GM12801 (cell line): ENCODE data around the gene SEPTIN14.
"Not testable (repeated sequence)": the region's sequence is repeated elsewhere in the genome, so short reads cannot be mapped to it uniquely, and the experiment has no call there.

Source experiments
- TF ChIP-seq, protein P1 (sequence below): IDR thresholded peaks from one replicate; pipeline ENCODE4 v1.5.1; 2011; ENCODE audit warnings: control low read depth; ENCODE audit not compliant: insufficient read length; ENCODE audit errors: extremely low read depth

Gene SEPTIN14

DNA sequence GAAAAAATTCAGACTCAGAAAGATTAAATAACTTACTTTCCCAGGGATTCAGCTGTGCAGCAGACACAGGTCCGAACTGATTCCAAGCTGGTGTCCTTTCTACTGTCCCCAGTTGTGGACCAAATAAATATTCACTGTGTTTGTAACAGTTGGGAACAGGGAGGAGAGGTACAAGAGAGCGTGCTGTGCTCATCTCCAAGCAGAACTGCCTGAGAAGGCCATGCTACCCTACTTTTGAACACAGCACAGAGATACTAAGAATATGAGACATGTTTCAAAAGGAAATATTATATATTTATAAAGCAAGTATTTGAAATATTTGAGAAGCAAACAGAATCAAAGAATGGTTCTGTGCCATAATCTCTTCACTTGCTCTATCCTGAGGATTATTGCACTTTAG is at the start of gene SEPTIN14:
SEPTIN14 (minus strand) TSS at position 101 of the 400 bp plus-strand sequence. CDS start 756 bp downstream, outside the sequence.
- TF ChIP-seq, protein P1, sequence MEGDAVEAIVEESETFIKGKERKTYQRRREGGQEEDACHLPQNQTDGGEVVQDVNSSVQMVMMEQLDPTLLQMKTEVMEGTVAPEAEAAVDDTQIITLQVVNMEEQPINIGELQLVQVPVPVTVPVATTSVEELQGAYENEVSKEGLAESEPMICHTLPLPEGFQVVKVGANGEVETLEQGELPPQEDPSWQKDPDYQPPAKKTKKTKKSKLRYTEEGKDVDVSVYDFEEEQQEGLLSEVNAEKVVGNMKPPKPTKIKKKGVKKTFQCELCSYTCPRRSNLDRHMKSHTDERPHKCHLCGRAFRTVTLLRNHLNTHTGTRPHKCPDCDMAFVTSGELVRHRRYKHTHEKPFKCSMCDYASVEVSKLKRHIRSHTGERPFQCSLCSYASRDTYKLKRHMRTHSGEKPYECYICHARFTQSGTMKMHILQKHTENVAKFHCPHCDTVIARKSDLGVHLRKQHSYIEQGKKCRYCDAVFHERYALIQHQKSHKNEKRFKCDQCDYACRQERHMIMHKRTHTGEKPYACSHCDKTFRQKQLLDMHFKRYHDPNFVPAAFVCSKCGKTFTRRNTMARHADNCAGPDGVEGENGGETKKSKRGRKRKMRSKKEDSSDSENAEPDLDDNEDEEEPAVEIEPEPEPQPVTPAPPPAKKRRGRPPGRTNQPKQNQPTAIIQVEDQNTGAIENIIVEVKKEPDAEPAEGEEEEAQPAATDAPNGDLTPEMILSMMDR = not testable (repeated sequence)

DNA sequence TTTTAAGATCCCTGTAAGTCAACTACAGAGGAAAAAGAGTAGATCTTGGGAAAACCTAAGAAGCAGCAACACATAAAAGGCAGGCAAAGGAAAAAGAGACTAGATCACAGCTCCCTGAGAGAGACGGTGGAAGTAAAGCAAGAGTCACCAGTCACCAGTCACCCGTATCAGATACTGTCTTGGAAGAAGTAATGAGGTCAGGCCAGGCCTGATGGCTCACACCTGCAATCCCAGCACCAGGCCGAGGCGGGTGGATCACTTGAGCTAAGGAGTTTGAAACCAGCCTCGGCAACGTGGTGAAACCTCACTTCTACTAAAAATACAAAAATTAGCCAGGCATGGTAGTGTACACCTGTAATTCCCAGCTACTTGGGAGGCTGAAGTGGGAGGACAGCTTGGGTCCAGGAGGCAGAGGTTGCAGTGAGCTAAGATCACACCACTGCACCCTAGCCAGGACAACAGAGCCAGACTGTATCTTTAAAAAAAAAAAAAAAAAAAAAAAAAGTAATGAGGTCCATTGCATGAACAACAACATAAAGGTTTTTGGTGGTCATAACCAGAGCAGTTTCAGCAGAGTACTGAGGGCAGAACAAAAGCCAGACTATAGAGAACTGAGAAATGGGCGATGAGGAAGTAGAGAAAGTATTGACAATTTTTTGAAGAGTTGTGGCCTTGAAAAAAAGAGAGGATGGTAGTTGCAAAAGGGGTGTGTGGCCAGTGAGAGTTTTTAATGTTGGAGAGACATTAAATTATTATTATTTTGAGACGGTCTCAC is 41.6 kb upstream of the SEPTIN14 start:
- TF ChIP-seq, protein P1 = no peak

DNA sequence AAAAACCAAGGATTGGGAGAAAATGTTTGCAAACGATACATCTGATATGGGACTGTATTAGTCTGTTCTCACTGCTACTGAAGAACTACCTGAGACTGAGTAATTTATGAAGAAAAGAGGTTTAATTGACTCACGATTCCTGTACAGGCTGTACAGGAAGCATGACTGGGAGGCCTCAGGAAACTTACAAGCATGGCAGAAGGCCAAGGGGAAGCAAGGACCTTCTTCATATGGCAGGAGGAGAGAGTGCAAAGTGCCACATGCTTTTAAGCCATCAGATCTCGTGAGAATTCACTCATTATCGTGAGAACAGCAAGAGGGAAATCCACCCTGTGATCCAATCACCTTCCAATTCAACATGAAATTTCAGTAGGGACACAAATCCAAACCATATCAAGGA is 35.7 kb upstream of the SEPTIN14 start:
- TF ChIP-seq, protein P1 = no peak

DNA sequence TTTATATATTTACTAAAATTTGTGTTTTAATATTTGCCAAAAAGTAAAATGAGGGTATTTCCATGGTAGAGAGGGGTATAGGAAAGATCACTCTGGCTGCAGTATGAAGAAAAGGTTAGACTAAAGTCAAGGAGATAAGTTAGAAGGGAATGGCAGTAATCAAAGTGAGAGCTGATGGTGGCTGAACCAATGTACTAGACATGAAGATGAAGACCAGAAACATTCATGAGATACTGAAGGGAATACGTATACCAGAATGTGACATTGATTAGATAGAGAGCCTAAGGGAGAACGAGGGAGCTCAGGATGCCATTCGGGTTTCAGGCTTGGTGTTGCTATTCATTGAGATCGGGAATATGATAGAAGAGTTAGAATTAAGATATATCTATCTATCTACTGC is 32.5 kb upstream of the SEPTIN14 start:
- TF ChIP-seq, protein P1 = no peak

DNA sequence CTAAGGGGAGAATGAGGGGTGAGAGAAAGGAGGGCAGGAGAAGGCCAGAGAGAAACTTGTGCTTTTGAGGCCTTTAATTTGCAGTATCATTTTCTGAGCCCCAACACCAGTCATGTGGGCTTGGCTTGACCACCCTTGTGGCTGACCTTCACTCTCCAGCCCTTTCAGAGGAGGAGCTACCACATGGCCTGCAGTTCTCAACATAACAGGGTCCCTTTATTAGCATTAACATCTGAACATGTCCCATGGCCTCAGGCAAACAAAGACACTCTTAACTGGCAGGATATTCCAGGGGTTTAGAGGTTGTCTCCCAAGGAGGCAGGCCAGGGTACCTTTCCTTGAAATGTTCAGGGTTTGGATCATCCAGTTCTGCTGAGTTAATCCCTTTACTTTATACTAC is 31.4 kb upstream of the SEPTIN14 start:
- TF ChIP-seq, protein P1 = no peak

DNA sequence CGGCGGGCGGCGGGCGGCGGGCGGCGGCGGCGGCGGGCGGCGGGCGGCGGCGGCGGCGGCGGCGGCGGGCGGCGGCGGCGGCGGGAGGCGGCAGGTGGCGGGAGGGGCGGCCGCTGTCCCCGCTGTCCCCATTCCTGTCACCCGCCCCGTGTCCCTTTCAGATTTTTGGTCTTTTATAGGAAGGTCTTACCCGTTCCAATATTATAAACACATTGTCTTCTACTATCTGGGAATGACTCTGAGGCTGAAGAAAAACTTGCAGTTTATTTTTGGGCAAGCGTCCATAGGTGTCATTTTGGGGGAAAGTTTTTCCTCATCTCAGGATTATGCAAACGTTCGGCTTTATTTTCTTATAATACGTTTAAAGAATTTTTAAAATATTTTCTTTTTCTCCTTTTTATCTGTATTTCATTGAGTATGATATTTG is 25.3 kb upstream of the SEPTIN14 start:
- TF ChIP-seq, protein P1 = no peak

DNA sequence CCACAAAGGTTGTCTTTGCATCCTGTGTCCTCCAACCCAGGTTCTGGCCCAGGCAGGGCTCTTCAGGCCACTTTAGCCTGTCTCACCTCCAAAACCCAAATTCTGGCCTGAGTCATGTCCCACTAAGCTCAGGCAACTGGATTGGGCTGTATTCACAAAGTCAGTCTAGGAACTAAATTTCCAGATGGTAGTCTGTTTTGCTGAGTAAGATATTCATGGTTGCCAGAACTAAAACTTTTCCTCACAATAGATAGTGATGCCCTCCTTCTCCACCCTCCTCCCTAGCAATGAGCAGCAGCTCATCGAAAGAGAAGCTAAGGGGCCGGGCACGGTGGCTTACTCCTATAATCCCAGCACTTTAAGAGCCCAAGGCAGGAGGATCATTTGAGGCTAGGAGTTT is 21.8 kb upstream of the SEPTIN14 start:
- TF ChIP-seq, protein P1 = no peak
